Mesenchymal stem cell (in vitro differentiated cells and primary cell): ENCODE results near the gene CHST11.
A peak's percentile ranks its signal among the peaks of the same experiment; 100 is the strongest.

Experiments used
- DNase-seq: peaks from one replicate; pipeline ENCODE4 v3.0.0-alpha.2; 2013
- H2AFZ ChIP-seq: one replicate; pipeline ENCODE4 v1.6.1; 2013; ENCODE audit warnings: low read depth, mild to moderate bottlenecking, control low read depth, inconsistent platforms, low read length, moderate library complexity
- H2AK5ac ChIP-seq: 2 replicates; pipeline ENCODE4 v1.6.1; 2013; ENCODE audit warnings: low read length, moderate library complexity, mild to moderate bottlenecking, inconsistent platforms; ENCODE audit not compliant: severe bottlenecking
- H2BK120ac ChIP-seq: one replicate; pipeline ENCODE4 v1.6.1; 2013; ENCODE audit warnings: low read depth, mild to moderate bottlenecking, inconsistent platforms, low read length, moderate library complexity
- H2BK12ac ChIP-seq, 2 experiments: one replicate each; pipeline ENCODE4 v1.6.1; 2013; ENCODE audit warnings: inconsistent platforms in 2 of 2, low read length in 2 of 2, mild to moderate bottlenecking in 2 of 2, moderate library complexity in 2 of 2, control low read depth in 1 of 2
- H2BK15ac ChIP-seq: one replicate; pipeline ENCODE4 v1.6.1; 2013; ENCODE audit warnings: mild to moderate bottlenecking, low read depth, inconsistent platforms; ENCODE audit not compliant: poor library complexity, severe bottlenecking
- H2BK5ac ChIP-seq: 2 replicates; pipeline ENCODE4 v1.6.1; 2013; ENCODE audit warnings: low read depth, mild to moderate bottlenecking, low read length, control low read depth, inconsistent platforms; ENCODE audit not compliant: poor library complexity, severe bottlenecking
- H3K14ac ChIP-seq, 2 experiments: one replicate each; pipeline ENCODE4 v1.6.1; 2013; ENCODE audit warnings: inconsistent platforms in 2 of 2, low read length in 2 of 2, control low read depth in 1 of 2, mild to moderate bottlenecking in 1 of 2, moderate library complexity in 1 of 2
- H3K18ac ChIP-seq, 2 experiments: one replicate each; pipeline ENCODE4 v1.6.1; 2013; ENCODE audit warnings: inconsistent platforms in 2 of 2, low read length in 2 of 2, control low read depth in 1 of 2, low read depth in 1 of 2, mild to moderate bottlenecking in 1 of 2
- H3K23ac ChIP-seq, 2 experiments: one replicate each; pipeline ENCODE4 v1.6.1; 2013; ENCODE audit warnings: inconsistent platforms in 2 of 2, low read length in 2 of 2, mild to moderate bottlenecking in 2 of 2, moderate library complexity in 2 of 2, control low read depth in 1 of 2
- H3K27ac ChIP-seq: 2 replicates; pipeline ENCODE4 v1.5.1; 2013; ENCODE audit warnings: mild to moderate bottlenecking, moderate library complexity, low read length, control low read depth, inconsistent platforms; ENCODE audit not compliant: poor library complexity, severe bottlenecking
- H3K27me3 ChIP-seq, 2 experiments: 2 replicates each; pipeline versions ENCODE4 v1.6.1 to v1.7.0; 2013; ENCODE audit warnings: low read length in 2 of 2, mild to moderate bottlenecking in 2 of 2, moderate library complexity in 2 of 2, control low read depth in 1 of 2, inconsistent platforms in 1 of 2; ENCODE audit not compliant: control insufficient read depth in 1 of 2, insufficient read depth in 1 of 2
- H3K36me3 ChIP-seq, 2 experiments: 2 replicates each; pipeline versions ENCODE4 v1.6.1 to v1.7.0; 2013; ENCODE audit warnings: low read length in 2 of 2, control low read depth in 1 of 2, inconsistent platforms in 1 of 2, low read depth in 1 of 2, mild to moderate bottlenecking in 1 of 2; ENCODE audit not compliant: insufficient read depth in 2 of 2, control insufficient read depth in 1 of 2
- H3K4ac ChIP-seq, 2 experiments: one replicate each; pipeline ENCODE4 v1.6.1; 2013; ENCODE audit warnings: inconsistent platforms in 2 of 2, low read length in 2 of 2, mild to moderate bottlenecking in 2 of 2, moderate library complexity in 2 of 2, control low read depth in 1 of 2, low read depth in 1 of 2
- H3K4me1 ChIP-seq: 2 replicates; pipeline ENCODE4 v1.6.1; 2013; ENCODE audit warnings: low read depth, low read length, control low read depth; ENCODE audit not compliant: control insufficient read depth, insufficient read depth
- H3K4me2 ChIP-seq: 2 replicates; pipeline ENCODE4 v1.6.1; 2013; ENCODE audit warnings: low read length, mild to moderate bottlenecking, inconsistent platforms; ENCODE audit not compliant: poor library complexity, severe bottlenecking
- H3K4me3 ChIP-seq, 2 experiments: 2 replicates each; pipeline versions ENCODE4 v1.5.1 to v1.7.0; 2013; ENCODE audit warnings: low read length in 2 of 2, mild to moderate bottlenecking in 2 of 2, control low read depth in 1 of 2, low read depth in 1 of 2; ENCODE audit not compliant: insufficient read depth in 1 of 2
- H3K79me1 ChIP-seq: replicated peaks from 2 replicates; pipeline ENCODE4 v1.6.1; 2013; ENCODE audit warnings: mild to moderate bottlenecking, control low read depth, low read length, inconsistent platforms; ENCODE audit not compliant: poor library complexity, severe bottlenecking
- H3K9ac ChIP-seq: 2 replicates; pipeline ENCODE4 v1.7.0; 2013; ENCODE audit warnings: mild to moderate bottlenecking, low read length, moderate library complexity
- H3K9me3 ChIP-seq: 2 replicates; pipeline ENCODE4 v1.7.0; 2013; ENCODE audit warnings: mild to moderate bottlenecking, low read length; ENCODE audit not compliant: control insufficient read depth
- H4K8ac ChIP-seq: one replicate; pipeline ENCODE4 v1.6.1; 2013; ENCODE audit warnings: inconsistent platforms, mild to moderate bottlenecking, low read length, moderate library complexity
- H4K91ac ChIP-seq: one replicate; pipeline ENCODE4 v1.6.1; 2013; ENCODE audit warnings: mild to moderate bottlenecking, low read length, inconsistent platforms
- WGBS: methylation state at CpG from one replicate; pipeline ENCODE4 v1.1.7; 2013; ENCODE audit warnings: mixed read lengths; 5-methylcytosine and 5-hydroxymethylcytosine counted together

Gene CHST11

DNA sequence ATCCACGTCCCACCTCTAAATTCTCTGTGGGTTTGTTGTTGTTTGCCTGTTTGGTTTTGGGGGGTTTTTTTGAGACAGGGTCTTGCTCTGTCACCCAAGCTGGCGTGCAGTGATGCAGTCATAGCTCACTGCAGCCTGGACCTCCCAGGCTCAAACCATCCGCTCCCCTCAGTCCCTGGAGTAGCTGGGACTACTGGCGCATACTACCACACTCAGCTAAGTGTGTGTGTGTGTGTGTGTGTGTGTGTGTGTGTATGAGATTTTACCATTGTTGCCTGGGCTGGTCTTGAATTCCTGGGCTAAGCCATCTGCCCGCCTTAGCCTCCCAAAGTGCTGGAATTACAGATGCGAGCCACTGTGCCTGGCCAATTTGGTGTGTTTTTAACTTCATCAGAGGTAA lies 265.2 kb downstream of the CHST11 start:
- H3K9ac ChIP-seq = no peak overlapping the region
- no peak overlapping the region for H4K8ac ChIP-seq
- H3K14ac ChIP-seq = no peak overlapping the region
- no peak for DNase-seq
- H2BK120ac ChIP-seq = no peak overlapping the region
- WGBS = 100% methylated on average over 4 of the region's 6 CpGs
- peak overlapping the region in 1 of 2 experiments; percentile 48 for H3K18ac ChIP-seq
- no peak overlapping the region for H2BK12ac ChIP-seq
- no peak overlapping the region for H4K91ac ChIP-seq
- H3K9me3 ChIP-seq = no peaks in the 10 kb centered on the region
- H3K36me3 ChIP-seq = no peaks in the 10 kb centered on the region
- H2BK15ac ChIP-seq = no peak overlapping the region
- H3K79me1 ChIP-seq = no peaks in the 10 kb centered on the region
- H3K23ac ChIP-seq = peak overlapping the region in 1 of 2 experiments; percentile 81
- no peak overlapping the region for H3K27ac ChIP-seq
- peaks cover 0 to 4% of the 10 kb centered on the region in 2 experiments for H3K27me3 ChIP-seq
- no peak overlapping the region for H2AFZ ChIP-seq
- no peak overlapping the region for H3K4me2 ChIP-seq
- H2BK5ac ChIP-seq = no peak overlapping the region
- H3K4me3 ChIP-seq = no peak overlapping the region
- H2AK5ac ChIP-seq = no peak overlapping the region
- H3K4ac ChIP-seq = no peak overlapping the region
- H3K4me1 ChIP-seq = peaks cover 4% of the 10 kb centered on the region

DNA sequence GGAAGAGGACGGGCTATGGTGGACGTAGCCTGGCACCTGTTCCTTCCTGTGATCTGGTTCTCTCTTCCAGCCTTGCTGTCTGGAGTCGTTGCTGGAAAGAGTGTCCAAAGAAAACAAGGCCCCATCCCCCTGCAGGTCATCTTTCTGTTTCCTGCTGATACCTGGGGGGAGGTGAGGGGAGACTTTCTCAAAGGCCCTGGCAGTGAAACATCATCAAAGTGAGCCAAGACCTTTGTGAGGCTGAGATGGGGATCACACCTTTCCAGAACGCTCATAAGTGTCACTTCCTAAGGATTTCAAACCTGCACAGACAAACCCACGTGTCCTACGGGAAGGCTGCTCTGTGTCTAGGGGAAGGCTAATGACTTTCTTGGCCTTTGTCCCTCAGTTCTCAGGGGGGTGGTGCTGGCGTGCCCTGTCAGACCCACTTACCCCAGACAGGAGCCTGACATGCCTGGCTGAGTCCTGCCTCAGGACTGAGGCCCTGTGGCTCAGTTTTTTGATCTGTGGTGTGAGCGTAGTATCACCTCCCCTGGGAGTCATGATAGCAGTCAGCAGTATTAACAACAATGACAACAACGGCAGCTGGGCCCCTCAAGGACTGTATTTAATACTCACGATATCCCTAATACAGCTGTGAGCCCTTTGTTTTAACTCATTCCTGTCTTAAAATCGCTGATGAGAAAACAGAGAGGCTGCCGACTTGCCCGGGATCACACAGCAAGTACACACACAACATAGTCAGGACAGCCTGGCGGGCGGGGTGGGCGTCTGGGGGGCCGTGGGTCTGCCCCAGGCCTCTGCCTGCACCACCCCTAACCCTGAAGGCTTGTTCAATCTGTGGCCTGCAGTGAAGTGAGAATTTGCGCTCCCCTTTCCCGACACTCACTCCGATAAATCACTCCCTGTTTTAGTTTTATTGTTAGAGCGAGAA lies 266.1 kb downstream of the CHST11 start:
- H2AFZ ChIP-seq = no peak overlapping the region
- no peak overlapping the region for H3K9ac ChIP-seq
- peaks cover 0 to 4% of the 10 kb centered on the region in 2 experiments for H3K27me3 ChIP-seq
- H2BK12ac ChIP-seq = peak overlapping the region in 1 of 2 experiments; percentile 26
- peak overlapping the region in 1 of 2 experiments; percentile 41 for H3K23ac ChIP-seq
- no peak overlapping the region for H3K4ac ChIP-seq
- no peak overlapping the region for H2BK5ac ChIP-seq
- no peak overlapping the region for H3K27ac ChIP-seq
- DNase-seq = peak; percentile 42
- no peak overlapping the region for H2BK120ac ChIP-seq
- H4K91ac ChIP-seq = no peak overlapping the region
- peaks cover 4% of the 10 kb centered on the region for H3K4me1 ChIP-seq
- H3K4me3 ChIP-seq = no peak overlapping the region
- 64% methylated on average over 21 of the region's 21 CpGs for WGBS
- no peaks in the 10 kb centered on the region for H3K9me3 ChIP-seq
- no peak overlapping the region for H3K14ac ChIP-seq
- H3K4me2 ChIP-seq = no peak overlapping the region
- H3K18ac ChIP-seq = peak overlapping the region in 1 of 2 experiments; percentile 55
- no peak overlapping the region for H2BK15ac ChIP-seq
- H2AK5ac ChIP-seq = no peak overlapping the region
- no peaks in the 10 kb centered on the region for H3K36me3 ChIP-seq
- peak overlapping the region; percentile 57 for H4K8ac ChIP-seq
- H3K79me1 ChIP-seq = no peaks in the 10 kb centered on the region

- Histone ChIP-seq H2BK15ac (no peak overlapping the region), H3K9ac (no peak overlapping the region), H3K4ac (no peak overlapping the region), H3K4me3 (no peak overlapping the region), H3K23ac (no peak overlapping the region), H3K79me1 (no peaks in the 10 kb centered on the region), H2BK5ac (no peak overlapping the region), H3K27ac (no peak overlapping the region), H2BK120ac (no peak overlapping the region), H3K18ac (no peak overlapping the region), H2BK12ac (no peak overlapping the region), H2AFZ (no peak overlapping the region), H4K8ac (no peak overlapping the region), H4K91ac (no peak overlapping the region), H3K9me3 (no peaks in the 10 kb centered on the region), H2AK5ac (no peak overlapping the region), H3K4me2 (no peak overlapping the region), H3K27me3 (peaks cover 0 to 4% of the 10 kb centered on the region in 2 experiments), H3K36me3 (no peaks in the 10 kb centered on the region), H3K4me1 (peaks cover 4% of the 10 kb centered on the region), H3K14ac (no peak overlapping the region)
- DNase-seq = no peak
- 80% methylated on average over 2 of the region's 2 CpGs for WGBS
These were observed 267.1 kb downstream of the CHST11 start for GRCh38 chr12:104723895-104724294.

DNA sequence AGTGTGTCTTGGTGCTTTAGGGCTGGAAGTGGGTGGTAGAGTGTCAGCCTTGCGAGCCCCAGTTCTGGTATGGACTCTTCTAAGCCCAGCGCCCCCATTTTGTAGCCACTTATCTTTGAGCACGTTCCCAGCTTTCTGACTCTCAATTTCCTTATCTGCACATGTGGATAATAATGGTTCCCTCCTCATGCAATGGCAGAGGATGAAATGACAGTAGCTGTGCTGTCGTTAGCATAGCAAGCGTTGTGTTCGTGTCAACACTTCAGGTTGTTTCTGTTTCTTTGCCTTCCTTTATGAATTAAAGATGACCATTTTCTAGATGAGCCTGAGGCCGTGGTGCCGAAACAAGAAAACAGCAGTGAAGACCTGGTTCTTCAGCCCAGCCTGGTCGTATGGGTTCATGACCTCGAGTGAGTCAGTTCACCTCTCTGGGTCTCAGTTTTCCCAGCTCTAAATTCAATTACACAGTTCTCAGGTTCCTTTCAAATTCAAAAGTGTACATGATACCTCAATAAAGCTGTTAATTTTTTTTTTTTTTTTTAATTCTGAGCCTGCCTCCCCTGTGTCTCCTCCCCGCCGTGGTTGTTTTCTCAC lies 268.3 kb downstream of the CHST11 start:
- no peak overlapping the region for H2BK15ac ChIP-seq
- WGBS = 92% methylated on average over 12 of the region's 12 CpGs
- H2BK5ac ChIP-seq = no peak overlapping the region
- DNase-seq = no peak
- H4K91ac ChIP-seq = no peak overlapping the region
- H2BK12ac ChIP-seq = no peak overlapping the region
- no peaks in the 10 kb centered on the region for H3K36me3 ChIP-seq
- H2AFZ ChIP-seq = no peak overlapping the region
- H3K79me1 ChIP-seq = no peaks in the 10 kb centered on the region
- H3K4ac ChIP-seq = no peak overlapping the region
- peaks cover 0 to 3% of the 10 kb centered on the region in 2 experiments for H3K27me3 ChIP-seq
- peaks cover 4% of the 10 kb centered on the region for H3K4me1 ChIP-seq
- H3K18ac ChIP-seq = no peak overlapping the region
- H4K8ac ChIP-seq = no peak overlapping the region
- no peak overlapping the region for H3K27ac ChIP-seq
- H2BK120ac ChIP-seq = no peak overlapping the region
- no peak overlapping the region for H3K23ac ChIP-seq
- no peak overlapping the region for H3K9ac ChIP-seq
- no peak overlapping the region for H2AK5ac ChIP-seq
- no peaks in the 10 kb centered on the region for H3K9me3 ChIP-seq
- H3K14ac ChIP-seq = no peak overlapping the region
- H3K4me3 ChIP-seq = no peak overlapping the region
- H3K4me2 ChIP-seq = no peak overlapping the region
